Astrocyte (in vitro differentiated cells and primary cell): ENCODE results near the gene SFR1. TPM values are rescaled to one million over a fixed set of nuclear protein-coding genes. Genes with fewer than 3 reads are reported as not detected.

Experiments
- DNase-seq: peaks from one replicate; pipeline ENCODE4 v3.0.0-alpha.2; 2010; ENCODE audit warnings: low read depth
- FAIRE-seq: peaks from 2 replicates; lab custom pipeline; 2011; peaks lifted over from hg19 to GRCh38; lab: Jason Lieb, UNC
- H2AFZ ChIP-seq: 2 replicates; pipeline ENCODE4 v1.6.0; 2012; ENCODE audit warnings: low read depth, low read length, inconsistent platforms
- H3K27ac ChIP-seq: 2 replicates; pipeline ENCODE4 v1.5.1; 2011; ENCODE audit warnings: low read depth, low read length, inconsistent platforms
- H3K27me3 ChIP-seq: 2 replicates; pipeline ENCODE4 v1.6.0; 2011; ENCODE audit warnings: low read length, inconsistent platforms; ENCODE audit not compliant: insufficient read depth
- H3K36me3 ChIP-seq: 2 replicates; pipeline ENCODE4 v1.5.1; 2011; ENCODE audit warnings: low read length, inconsistent platforms; ENCODE audit not compliant: insufficient read depth
- H3K4me1 ChIP-seq: 2 replicates; pipeline ENCODE4 v1.5.1; 2011; ENCODE audit warnings: low read length, inconsistent platforms; ENCODE audit not compliant: insufficient read depth
- H3K4me2 ChIP-seq: 2 replicates; pipeline ENCODE4 v1.6.0; 2012; ENCODE audit warnings: low read length, inconsistent platforms
- H3K4me3 ChIP-seq: 2 replicates; pipeline ENCODE4 v1.5.1; 2011; ENCODE audit warnings: low read depth, mild to moderate bottlenecking, low read length, inconsistent platforms; ENCODE audit not compliant: insufficient read depth
- H3K79me2 ChIP-seq: 2 replicates; pipeline ENCODE4 v1.6.0; 2012; ENCODE audit warnings: mild to moderate bottlenecking, low read length, inconsistent platforms; ENCODE audit not compliant: insufficient read depth
- H3K9ac ChIP-seq: 2 replicates; pipeline ENCODE4 v1.6.0; 2012; ENCODE audit warnings: mild to moderate bottlenecking, low read length, inconsistent platforms
- H3K9me3 ChIP-seq: 2 replicates; pipeline ENCODE4 v1.5.1; 2012; ENCODE audit warnings: low read depth, mild to moderate bottlenecking, low read length, inconsistent platforms; ENCODE audit not compliant: insufficient read depth
- H4K20me1 ChIP-seq: 2 replicates; pipeline ENCODE4 v1.6.0; 2012; ENCODE audit warnings: low read length, inconsistent platforms; ENCODE audit not compliant: insufficient read depth
- H3K27ac Mint-ChIP-seq: one replicate; pipeline ENCODE4 v1.8.0; 2021; ENCODE audit warnings: mild to moderate bottlenecking, mixed read lengths; ENCODE audit not compliant: unreplicated experiment
- H3K27me3 Mint-ChIP-seq: one replicate; pipeline ENCODE4 v1.8.0; 2021; ENCODE audit warnings: low read depth, mixed read lengths; ENCODE audit not compliant: unreplicated experiment
- H3K36me3 Mint-ChIP-seq: one replicate; pipeline ENCODE4 v1.8.0; 2021; ENCODE audit warnings: low read depth, mixed read lengths; ENCODE audit not compliant: unreplicated experiment
- H3K4me1 Mint-ChIP-seq: one replicate; pipeline ENCODE4 v1.8.0; 2021; ENCODE audit warnings: low read depth, mixed read lengths; ENCODE audit not compliant: unreplicated experiment
- H3K4me3 Mint-ChIP-seq: one replicate; pipeline ENCODE4 v1.8.0; 2021; ENCODE audit warnings: mild to moderate bottlenecking, moderate library complexity, mixed read lengths; ENCODE audit not compliant: unreplicated experiment
- H3K9me3 Mint-ChIP-seq: one replicate; pipeline ENCODE4 v1.8.0; 2021; ENCODE audit warnings: mild to moderate bottlenecking, mixed read lengths; ENCODE audit not compliant: unreplicated experiment
- EZH2 ChIP-seq: IDR thresholded peaks from 2 replicates; pipeline ENCODE4 v1.6.1; 2012; ENCODE audit warnings: mild to moderate bottlenecking, low read length, inconsistent platforms; ENCODE audit not compliant: insufficient read depth
- total RNA-seq: library from RNA; stranded (reverse); gene quantifications from 2 replicates; pipeline ENCODE4 v1.2.1, GENCODE V29; 2021
- TF ChIP-seq, protein P1 (sequence below): IDR thresholded peaks from 2 replicates; pipeline ENCODE4 v1.5.1; 2011; ENCODE audit warnings: low read depth, mild to moderate bottlenecking, inconsistent platforms, low read length, moderate library complexity; ENCODE audit not compliant: insufficient read depth

Gene SFR1
- total RNA-seq, 1 donor from 2014 or later: 3.6 TPM

DNA sequence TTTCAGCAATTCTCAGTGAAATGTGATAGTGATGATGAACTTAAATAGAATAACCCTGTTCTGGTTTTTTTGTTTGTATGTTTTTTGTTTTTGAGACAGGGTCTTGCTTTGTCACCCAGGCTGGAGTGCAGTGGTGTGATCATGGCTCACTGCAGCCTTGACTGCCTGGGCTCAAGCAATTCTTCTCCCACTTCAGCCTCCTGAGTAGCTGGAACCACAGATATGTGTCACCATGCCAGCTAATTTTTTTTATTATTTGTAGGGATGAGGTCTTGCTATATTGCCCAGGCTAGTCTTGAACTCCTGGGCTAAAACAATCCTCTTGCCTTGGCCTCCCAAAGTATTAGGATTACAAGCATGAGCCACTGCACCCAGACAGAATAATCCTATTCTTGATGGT, 22.0 kb upstream of the SFR1 start:
- no peaks in the 10 kb centered on the region for H3K9me3 ChIP-seq
- no peaks in the 10 kb centered on the region for H3K36me3 ChIP-seq
- Mint-ChIP-seq H3K36me3 (peaks cover 2% of the 10 kb centered on the region), H3K27me3 (peaks cover 2% of the 10 kb centered on the region), H3K9me3 (peaks cover 4% of the 10 kb centered on the region), H3K4me1 (peaks cover 22% of the 10 kb centered on the region), H3K4me3 (no peak overlapping the region), H3K27ac (no peak overlapping the region)
- no peak overlapping the region for H3K9ac ChIP-seq
- H3K4me3 ChIP-seq: no peak overlapping the region
- no peaks in the 10 kb centered on the region for H4K20me1 ChIP-seq
- H3K4me2 ChIP-seq: peak overlapping the region; percentile 43
- H3K4me1 ChIP-seq: peaks cover 9% of the 10 kb centered on the region
- H3K27me3 ChIP-seq: no peaks in the 10 kb centered on the region
- H2AFZ ChIP-seq: no peak overlapping the region
- DNase-seq (peak; percentile 25), FAIRE-seq (no peak)
- TF ChIP-seq, protein P1, sequence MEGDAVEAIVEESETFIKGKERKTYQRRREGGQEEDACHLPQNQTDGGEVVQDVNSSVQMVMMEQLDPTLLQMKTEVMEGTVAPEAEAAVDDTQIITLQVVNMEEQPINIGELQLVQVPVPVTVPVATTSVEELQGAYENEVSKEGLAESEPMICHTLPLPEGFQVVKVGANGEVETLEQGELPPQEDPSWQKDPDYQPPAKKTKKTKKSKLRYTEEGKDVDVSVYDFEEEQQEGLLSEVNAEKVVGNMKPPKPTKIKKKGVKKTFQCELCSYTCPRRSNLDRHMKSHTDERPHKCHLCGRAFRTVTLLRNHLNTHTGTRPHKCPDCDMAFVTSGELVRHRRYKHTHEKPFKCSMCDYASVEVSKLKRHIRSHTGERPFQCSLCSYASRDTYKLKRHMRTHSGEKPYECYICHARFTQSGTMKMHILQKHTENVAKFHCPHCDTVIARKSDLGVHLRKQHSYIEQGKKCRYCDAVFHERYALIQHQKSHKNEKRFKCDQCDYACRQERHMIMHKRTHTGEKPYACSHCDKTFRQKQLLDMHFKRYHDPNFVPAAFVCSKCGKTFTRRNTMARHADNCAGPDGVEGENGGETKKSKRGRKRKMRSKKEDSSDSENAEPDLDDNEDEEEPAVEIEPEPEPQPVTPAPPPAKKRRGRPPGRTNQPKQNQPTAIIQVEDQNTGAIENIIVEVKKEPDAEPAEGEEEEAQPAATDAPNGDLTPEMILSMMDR: no peak
- TF ChIP-seq EZH2: no peak
- H3K27ac ChIP-seq: no peak overlapping the region
- no peaks in the 10 kb centered on the region for H3K79me2 ChIP-seq

DNA sequence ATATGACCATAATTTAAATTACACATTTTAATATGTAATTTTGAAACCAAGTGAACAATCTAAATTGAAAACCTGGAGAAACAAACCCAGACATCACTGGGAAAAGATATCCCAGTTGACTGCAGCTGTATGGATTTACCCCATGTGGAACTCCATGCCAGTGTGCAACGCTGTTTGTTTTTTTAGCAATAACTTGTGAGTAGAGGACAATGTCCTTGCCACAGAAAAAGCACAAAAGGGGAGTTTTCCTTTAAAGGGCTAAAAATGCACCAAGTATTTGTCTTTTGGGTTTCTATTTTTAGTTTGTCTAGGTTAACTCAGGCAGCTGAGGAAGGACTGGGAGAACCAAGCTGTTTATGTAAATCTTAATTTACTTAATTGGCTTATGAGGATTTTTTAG, 21.2 kb upstream of the SFR1 start:
- no peak for DNase-seq
- H3K36me3 Mint-ChIP-seq: peaks cover 2% of the 10 kb centered on the region
- H3K4me3 ChIP-seq: no peak overlapping the region
- no peaks in the 10 kb centered on the region for H3K9me3 ChIP-seq
- no peak overlapping the region for H3K4me3 Mint-ChIP-seq
- no peak for FAIRE-seq
- peaks cover 22% of the 10 kb centered on the region for H3K4me1 Mint-ChIP-seq
- peaks cover 4% of the 10 kb centered on the region for H3K9me3 Mint-ChIP-seq
- no peak overlapping the region for H2AFZ ChIP-seq
- no peak overlapping the region for H3K27ac Mint-ChIP-seq
- peaks cover 9% of the 10 kb centered on the region for H3K4me1 ChIP-seq
- H3K9ac ChIP-seq: no peak overlapping the region
- H3K79me2 ChIP-seq: no peaks in the 10 kb centered on the region
- no peaks in the 10 kb centered on the region for H4K20me1 ChIP-seq
- H3K4me2 ChIP-seq: no peak overlapping the region
- TF ChIP-seq EZH2: no peak
- TF ChIP-seq, protein P1: no peak
- H3K27me3 ChIP-seq: no peaks in the 10 kb centered on the region
- H3K27me3 Mint-ChIP-seq: peaks cover 2% of the 10 kb centered on the region
- H3K27ac ChIP-seq: no peak overlapping the region
- no peaks in the 10 kb centered on the region for H3K36me3 ChIP-seq

DNA sequence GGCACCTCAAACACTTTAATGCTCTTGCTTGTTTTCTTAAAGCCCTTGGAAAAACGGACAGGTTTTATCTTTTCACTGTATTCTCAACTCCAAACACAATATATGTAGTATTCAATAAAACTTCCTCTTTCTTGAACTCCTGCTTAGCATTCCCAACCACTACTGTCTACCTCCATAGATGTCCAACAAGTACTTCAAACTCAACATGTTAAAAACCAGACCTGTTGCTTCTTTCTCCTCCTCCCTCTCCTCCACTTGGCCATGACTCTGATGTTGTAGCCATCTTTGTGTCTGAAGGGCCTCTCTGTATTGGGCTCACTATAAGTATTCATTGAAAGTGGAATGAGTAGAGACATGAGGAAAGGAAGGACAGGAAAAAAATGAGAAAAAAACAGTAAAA, 20.1 kb upstream of the SFR1 start:
- H3K4me3 Mint-ChIP-seq: no peak overlapping the region
- Histone ChIP-seq H3K9me3 (no peaks in the 10 kb centered on the region), H3K4me3 (no peak overlapping the region), H3K27ac (no peak overlapping the region), H3K9ac (no peak overlapping the region), H3K4me1 (peaks cover 9% of the 10 kb centered on the region), H3K79me2 (no peaks in the 10 kb centered on the region), H3K27me3 (no peaks in the 10 kb centered on the region), H3K36me3 (no peaks in the 10 kb centered on the region), H4K20me1 (no peaks in the 10 kb centered on the region), H3K4me2 (no peak overlapping the region), H2AFZ (no peak overlapping the region)
- TF ChIP-seq EZH2: no peak
- TF ChIP-seq, protein P1: no peak
- peaks cover 22% of the 10 kb centered on the region for H3K4me1 Mint-ChIP-seq
- DNase-seq (no peak), FAIRE-seq (peak; percentile 5)
- no peak overlapping the region for H3K27ac Mint-ChIP-seq
- peaks cover 2% of the 10 kb centered on the region for H3K9me3 Mint-ChIP-seq
- peaks cover 2% of the 10 kb centered on the region for H3K27me3 Mint-ChIP-seq
- peaks cover 2% of the 10 kb centered on the region for H3K36me3 Mint-ChIP-seq
